Left ventricle myocardium inferior (tissue), 1 donor: ENCODE results near the gene RTP3. TPM values are rescaled to one million over a fixed set of nuclear protein-coding genes. Genes with fewer than 3 reads are reported as not detected.

Source experiments
- DNase-seq: peaks from one replicate; pipeline ENCODE4 v3.0.0-alpha.2; 2020
- H3K27ac ChIP-seq: fragments of 200-600 bp; replicated peaks from 2 replicates; pipeline ENCODE4 v1.8.0; 2021
- H3K27me3 ChIP-seq: fragments of 200-600 bp; 2 replicates; pipeline ENCODE4 v1.8.0; 2021; ENCODE audit warnings: low read depth
- H3K36me3 ChIP-seq: fragments of 200-600 bp; 2 replicates; pipeline ENCODE4 v1.8.0; 2021
- H3K4me1 ChIP-seq: fragments of 200-600 bp; 2 replicates; pipeline ENCODE4 v1.8.0; 2021
- H3K4me3 ChIP-seq: fragments of 200-600 bp; 2 replicates; pipeline ENCODE4 v1.8.0; 2021; ENCODE audit warnings: mild to moderate bottlenecking, moderate library complexity
- H3K9me3 ChIP-seq: fragments of 200-600 bp; replicated peaks from 2 replicates; pipeline ENCODE4 v1.8.0; 2021
- intact Hi-C: fragments of 100-400 bp; cut with micrococcal nuclease; formaldehyde crosslinking; loops from one replicate; pipeline ENCODE4 v1.11.0; 2022
- total RNA-seq: library from RNA; stranded (reverse); fragmentation: NEBNext Ultra II Directional; extraction: Animal tissue kit (Norgen Biotek cat#: 25700); gene quantifications from one replicate; pipeline ENCODE4 v1.2.1, GENCODE V29; 2021
- TF ChIP-seq, protein P1 (sequence below): fragments of 200-600 bp; IDR thresholded peaks from 2 replicates; pipeline ENCODE4 v1.8.0; 2021; ENCODE audit warnings: antibody characterized with exemption, mild to moderate bottlenecking, borderline replicate concordance
- donor health status: DM: no; HTN: yes; CAD: no; lungs with severe emphysema.

Gene RTP3
- total RNA-seq, 1 donor from 2014 or later = not detected

DNA sequence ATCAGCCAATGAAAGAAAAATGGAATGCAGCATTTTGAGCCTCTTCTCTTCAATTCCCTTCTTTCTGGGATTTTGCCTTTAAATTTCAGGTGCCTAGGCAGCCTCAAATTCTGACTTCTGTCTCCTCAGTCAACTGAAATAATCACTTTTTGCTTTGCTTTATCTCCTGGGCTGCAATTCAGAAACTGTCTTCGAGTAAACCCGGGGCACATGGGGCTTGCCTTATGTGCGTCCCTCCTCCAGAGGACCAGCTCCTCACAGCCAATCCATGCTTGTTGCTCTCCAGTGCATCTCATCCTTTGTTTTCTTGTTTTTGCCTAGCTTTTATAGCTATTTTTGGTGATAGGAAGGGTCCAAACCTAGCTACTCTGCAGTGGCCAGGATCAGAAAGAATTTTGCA lies 8.8 kb downstream of the RTP3 start:
- H3K27ac ChIP-seq = no peak overlapping the region
- intact Hi-C loops = no loop called here
- TF ChIP-seq, protein P1, sequence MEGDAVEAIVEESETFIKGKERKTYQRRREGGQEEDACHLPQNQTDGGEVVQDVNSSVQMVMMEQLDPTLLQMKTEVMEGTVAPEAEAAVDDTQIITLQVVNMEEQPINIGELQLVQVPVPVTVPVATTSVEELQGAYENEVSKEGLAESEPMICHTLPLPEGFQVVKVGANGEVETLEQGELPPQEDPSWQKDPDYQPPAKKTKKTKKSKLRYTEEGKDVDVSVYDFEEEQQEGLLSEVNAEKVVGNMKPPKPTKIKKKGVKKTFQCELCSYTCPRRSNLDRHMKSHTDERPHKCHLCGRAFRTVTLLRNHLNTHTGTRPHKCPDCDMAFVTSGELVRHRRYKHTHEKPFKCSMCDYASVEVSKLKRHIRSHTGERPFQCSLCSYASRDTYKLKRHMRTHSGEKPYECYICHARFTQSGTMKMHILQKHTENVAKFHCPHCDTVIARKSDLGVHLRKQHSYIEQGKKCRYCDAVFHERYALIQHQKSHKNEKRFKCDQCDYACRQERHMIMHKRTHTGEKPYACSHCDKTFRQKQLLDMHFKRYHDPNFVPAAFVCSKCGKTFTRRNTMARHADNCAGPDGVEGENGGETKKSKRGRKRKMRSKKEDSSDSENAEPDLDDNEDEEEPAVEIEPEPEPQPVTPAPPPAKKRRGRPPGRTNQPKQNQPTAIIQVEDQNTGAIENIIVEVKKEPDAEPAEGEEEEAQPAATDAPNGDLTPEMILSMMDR = no peak
- no peak for DNase-seq
- no peaks in the 10 kb centered on the region for H3K36me3 ChIP-seq
- H3K27me3 ChIP-seq = no peaks in the 10 kb centered on the region
- H3K4me3 ChIP-seq = no peak overlapping the region
- no peaks in the 10 kb centered on the region for H3K9me3 ChIP-seq
- peaks cover 6% of the 10 kb centered on the region for H3K4me1 ChIP-seq

DNA sequence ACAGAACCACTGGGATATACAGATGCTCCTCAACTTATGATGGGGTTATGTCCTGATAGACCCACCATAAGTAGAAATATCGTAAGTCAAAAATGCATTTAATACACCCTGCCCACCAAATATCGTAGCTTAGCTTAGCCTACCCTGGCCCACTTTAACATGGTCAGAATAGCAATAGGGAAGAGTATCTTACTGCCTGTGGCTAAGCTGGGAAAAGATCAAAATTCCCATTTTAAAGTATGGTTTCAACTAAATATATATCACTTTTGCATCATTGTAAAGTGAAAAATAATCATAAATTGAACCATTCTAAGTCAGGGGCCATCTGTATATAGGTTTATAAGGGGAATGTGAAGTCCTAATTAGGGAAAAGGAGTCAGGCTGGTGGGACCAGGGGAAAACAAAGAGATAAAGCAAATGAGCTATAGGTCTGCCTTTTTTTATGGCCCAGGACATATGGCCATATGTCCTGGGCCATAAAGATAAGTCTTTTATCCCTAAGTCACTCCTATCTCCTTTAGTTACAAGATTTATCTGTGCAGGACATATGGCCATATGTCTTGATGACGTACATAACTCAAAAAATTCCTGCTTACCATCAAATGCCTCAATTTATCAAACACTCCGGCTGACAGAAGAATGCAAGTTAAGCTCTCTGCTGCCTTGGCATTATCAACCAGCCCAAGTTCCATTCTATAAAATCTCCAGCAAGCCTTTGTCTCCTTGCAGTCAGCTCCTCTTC lies 11.2 kb downstream of the RTP3 start:
- Histone ChIP-seq H3K27me3 (no peaks in the 10 kb centered on the region), H3K36me3 (no peaks in the 10 kb centered on the region), H3K4me3 (no peak overlapping the region), H3K9me3 (no peaks in the 10 kb centered on the region), H3K27ac (no peak overlapping the region), H3K4me1 (no peaks in the 10 kb centered on the region)
- DNase-seq = no peak
- intact Hi-C loops = no loop called here
- TF ChIP-seq, protein P1 = no peak

DNA sequence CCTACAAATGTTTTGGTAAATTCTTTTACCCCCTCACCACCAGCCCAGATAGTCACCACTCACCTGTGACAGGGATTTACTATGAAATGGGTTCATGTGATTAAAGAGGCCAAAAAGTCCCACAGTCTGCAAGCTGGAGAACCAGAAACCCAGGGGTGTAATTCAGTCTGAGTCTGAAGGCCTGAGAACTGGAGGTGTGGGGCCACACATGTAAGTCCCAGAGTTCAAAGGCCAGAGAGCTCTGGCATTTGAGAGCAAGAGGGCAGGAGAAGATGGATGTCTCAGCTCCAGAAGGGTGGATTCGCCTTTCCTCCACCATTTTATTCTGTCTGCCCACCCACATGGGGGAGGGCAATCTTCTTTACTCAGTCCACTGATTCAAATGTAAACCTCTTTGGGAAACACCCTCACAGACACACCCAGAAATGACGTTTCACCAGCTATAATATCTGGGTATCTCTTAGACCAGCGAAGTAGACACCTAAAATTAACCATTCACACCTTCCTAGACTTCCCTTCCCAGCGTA lies 11.9 kb downstream of the RTP3 start:
- TF ChIP-seq, protein P1 = no peak
- Histone ChIP-seq H3K36me3 (no peaks in the 10 kb centered on the region), H3K4me3 (no peak overlapping the region), H3K4me1 (no peaks in the 10 kb centered on the region), H3K9me3 (no peaks in the 10 kb centered on the region), H3K27me3 (no peaks in the 10 kb centered on the region), H3K27ac (no peak overlapping the region)
- intact Hi-C loops = loop anchor here (5.0 kb wide), 1 partner anchor 298 kb away; no protein-coding TSS in a partner anchor
- DNase-seq = no peak

DNA sequence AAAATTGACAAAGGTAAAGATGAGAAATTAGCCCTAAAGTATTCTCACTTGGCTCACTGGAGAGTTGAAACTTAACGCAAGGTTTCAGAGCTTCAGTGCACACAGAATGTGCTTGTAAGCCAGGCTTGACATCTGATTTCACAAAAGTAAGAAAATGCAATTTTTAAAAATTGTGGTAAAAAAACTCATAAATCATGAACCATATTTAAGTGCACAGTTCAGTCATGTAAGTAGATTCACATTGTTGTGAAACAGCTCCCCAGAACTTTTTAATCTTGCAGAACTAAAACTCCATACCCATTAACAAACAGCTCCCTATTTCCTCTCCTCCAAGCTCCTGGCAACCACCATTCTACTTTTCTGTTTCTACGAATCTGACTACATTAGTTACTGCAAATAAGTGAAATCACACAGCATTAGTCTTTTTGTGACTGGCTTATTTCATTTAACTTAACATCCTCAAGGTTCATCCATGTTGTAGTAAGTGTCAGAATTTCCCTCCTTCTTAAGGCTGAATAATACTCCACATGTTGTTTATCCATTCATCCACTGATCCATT lies 14.5 kb downstream of the RTP3 start:
- intact Hi-C loops = loop anchor here (5.0 kb wide), 1 partner anchor 295 kb away; no protein-coding TSS in a partner anchor
- no peaks in the 10 kb centered on the region for H3K36me3 ChIP-seq
- H3K9me3 ChIP-seq = no peaks in the 10 kb centered on the region
- TF ChIP-seq, protein P1 = no peak
- H3K4me3 ChIP-seq = no peak overlapping the region
- H3K4me1 ChIP-seq = no peaks in the 10 kb centered on the region
- H3K27me3 ChIP-seq = no peaks in the 10 kb centered on the region
- no peak for DNase-seq
- H3K27ac ChIP-seq = no peak overlapping the region

DNA sequence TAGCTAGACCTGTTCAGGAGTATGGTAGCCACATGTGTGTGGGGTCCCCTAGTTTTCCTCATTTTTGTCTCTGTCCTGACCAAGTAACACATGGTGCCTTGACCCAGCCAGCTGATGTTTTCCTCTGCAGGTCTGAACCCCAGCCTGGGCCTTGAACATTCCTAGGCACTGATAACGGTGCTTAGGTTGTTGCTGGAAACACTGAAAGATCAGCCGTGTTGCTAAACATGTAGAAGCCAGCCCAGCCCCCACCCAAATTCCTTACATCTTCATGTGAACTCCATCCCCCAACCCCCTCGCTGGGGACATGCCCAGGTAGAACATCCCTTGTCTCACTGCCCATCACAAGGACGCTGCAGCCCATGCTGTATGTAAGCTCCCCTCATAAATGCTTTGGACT lies 18.7 kb downstream of the RTP3 start:
- TF ChIP-seq, protein P1 = no peak
- Histone ChIP-seq H3K27me3 (no peaks in the 10 kb centered on the region), H3K9me3 (no peaks in the 10 kb centered on the region), H3K4me3 (no peak overlapping the region), H3K4me1 (no peaks in the 10 kb centered on the region), H3K27ac (no peak overlapping the region), H3K36me3 (peaks cover 35% of the 10 kb centered on the region)
- no peak for DNase-seq
- intact Hi-C loops = no loop called here
